GM18526 (cell line): ENCODE measurements around the gene MFAP4.

Source experiments
- POLR2A ChIP-seq: IDR thresholded peaks from 3 replicates; pipeline ENCODE4 v1.6.1; 2011; ENCODE audit not compliant: insufficient read length; ENCODE audit errors: extremely low read depth

Gene MFAP4

GRCh38 chr17:19398301-19399181, 11.6 kb upstream of the MFAP4 start:
- no peak for TF ChIP-seq POLR2A

DNA sequence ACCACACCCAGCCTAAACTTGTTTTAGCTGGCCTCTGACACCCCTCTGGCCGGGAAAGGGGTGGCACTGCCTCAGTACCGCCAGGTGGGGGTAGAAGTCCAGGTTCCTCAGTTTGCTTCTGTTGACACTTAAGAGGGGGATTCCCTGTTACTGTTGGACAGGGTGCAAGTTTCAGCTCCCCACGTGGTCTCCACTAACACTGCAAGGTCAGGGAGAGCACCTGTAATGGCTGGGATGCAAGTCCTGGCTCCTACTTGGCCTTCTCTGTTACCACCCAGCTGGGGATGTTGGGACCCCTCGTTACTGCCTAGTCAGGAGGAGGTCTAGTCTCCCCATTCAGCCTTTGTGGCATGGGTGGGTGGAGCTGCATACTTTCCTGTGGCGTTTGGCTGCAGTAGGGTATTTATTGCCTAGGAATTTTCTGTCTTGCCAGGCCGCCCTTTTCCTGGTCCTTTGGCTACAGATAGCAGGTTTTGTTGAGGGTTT, 10.6 kb upstream of the MFAP4 start:
- TF ChIP-seq POLR2A, result no peak

GRCh38 chr17:19392303-19392702, 5.3 kb upstream of the MFAP4 start:
- no peak for TF ChIP-seq POLR2A

- no peak for TF ChIP-seq POLR2A
Measured at GRCh38 chr17:19391432-19391831, 4.4 kb upstream of the MFAP4 start.

DNA sequence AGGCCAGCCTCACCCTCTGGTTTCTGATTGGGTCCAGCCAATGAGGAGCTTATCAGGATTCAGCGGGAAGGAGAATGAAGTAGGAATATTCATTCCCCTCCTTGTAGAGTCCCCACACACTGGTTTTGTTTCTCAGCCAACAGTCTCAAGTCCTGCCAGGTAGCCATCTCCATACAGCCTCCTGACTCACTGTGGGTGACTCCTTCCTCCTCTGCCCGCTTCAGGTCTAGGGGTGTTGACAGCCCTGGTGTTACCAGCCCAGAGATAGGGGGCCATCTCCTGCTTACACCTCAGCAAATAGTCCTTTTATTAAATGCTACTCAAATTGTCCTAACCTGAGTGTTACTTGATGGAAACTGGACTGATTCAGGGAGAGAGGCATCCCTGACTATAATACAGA, 4.0 kb upstream of the MFAP4 start:
- TF ChIP-seq POLR2A, result no peak

- no peak for TF ChIP-seq POLR2A
Measured at GRCh38 chr17:19388791-19389785, 2.1 kb upstream of the MFAP4 start.

DNA sequence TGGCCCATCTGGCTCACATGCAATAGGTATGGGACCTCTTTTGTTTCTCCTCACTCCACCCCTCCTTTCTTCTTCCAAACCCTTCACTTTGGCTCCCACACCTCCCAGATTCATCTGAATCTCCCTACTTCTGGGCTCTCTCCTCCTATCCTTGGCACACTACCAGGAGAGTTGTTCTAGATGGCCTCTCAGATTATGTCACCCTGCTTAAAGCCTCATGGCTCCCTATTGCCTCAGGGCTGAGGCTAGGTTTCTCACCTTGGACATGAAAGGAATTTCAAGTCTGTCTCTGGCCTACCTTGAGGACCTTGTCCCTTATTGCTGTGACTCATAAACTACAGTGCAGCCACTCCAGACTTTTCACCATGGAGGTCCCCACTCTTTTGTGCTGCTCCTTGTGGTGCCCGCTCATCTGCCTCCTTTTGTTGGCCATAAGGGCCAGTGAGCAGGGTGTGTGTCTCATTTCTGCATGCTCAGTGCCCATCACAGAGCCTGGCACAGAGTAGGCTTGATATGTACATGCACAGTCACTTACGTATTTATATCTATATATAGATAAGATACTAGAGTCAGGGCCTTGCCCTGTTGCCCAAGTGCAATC, 1.0 kb upstream of the MFAP4 start:
- TF ChIP-seq POLR2A, result no peak

DNA sequence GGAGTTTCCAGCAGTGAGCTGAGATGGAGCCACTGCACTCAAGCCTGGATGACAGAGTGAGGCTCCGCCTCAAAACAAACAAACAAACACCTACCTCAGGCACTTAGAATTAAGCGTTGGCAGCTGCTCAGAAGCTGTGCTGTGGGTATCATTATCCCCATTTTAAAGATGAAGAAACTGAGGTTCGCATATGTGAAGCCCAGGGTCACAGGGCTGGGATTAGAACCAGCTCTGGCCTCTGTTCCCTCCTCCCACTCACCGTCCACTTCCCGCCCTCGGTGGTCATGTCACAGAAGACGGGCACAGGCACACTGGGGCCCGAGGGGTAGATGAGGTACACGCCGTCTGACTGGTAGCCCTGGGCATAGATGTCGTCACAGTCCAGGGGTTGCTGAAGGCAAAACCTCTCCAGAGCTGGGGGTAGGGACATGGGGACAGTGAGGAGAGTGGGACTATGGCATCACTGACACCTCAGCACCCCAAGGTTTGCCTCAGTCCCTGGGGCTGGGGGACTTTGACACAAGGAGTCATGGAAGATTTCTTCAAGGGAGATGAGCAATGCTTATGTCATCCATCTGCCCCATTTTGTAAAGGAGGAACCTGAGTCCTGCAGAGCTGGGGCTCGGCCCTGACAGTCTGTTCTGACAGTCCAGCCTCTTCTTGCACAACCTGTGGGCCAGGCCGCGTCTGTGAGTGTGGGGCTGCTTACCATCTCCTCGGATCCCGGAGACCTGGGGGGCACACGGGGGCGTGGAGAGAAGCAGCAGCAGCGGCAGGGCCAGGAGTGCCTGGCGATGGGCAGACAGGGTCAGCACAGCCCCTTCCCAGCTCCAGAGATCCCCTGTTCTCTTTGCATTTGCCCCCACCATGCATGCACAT, 700 bp downstream of the MFAP4 start:
- TF ChIP-seq POLR2A, result no peak

- TF ChIP-seq POLR2A, result no peak
Measured at GRCh38 chr17:19385521-19385983, 1.4 kb downstream of the MFAP4 start.

DNA sequence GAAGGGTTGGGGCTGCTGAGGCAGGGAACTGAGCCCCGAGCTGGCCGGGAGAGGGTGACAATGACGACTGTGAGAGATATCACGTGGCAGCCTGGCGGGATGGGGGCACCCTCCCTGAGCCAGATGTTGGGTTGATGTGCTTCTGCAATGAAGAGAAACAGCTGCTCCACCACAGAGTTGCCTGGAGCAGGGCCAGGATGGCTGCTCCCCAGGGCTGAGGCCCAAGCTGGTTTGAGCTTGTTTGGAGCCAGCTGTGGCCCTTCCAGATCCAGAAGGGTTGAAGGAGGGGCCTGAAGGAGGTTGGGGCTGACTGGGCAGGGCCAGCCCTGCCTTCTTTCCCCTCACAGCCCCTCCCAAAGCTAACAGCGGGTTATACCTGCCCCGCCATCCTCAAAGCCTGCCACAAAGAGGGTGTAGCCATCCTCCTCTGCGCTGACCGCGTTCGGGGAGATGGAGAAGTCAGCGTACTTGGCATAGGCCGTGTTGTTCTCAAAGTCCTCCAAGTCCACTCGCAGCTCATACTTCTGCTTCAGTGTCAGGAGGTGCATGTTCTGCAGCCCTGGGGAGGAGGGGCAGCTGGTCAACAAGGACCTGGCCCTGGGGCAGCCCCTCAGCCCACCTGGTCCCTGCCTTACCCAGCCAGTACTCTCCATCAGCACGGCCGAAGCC, 2.1 kb downstream of the MFAP4 start:
- no peak for TF ChIP-seq POLR2A

DNA sequence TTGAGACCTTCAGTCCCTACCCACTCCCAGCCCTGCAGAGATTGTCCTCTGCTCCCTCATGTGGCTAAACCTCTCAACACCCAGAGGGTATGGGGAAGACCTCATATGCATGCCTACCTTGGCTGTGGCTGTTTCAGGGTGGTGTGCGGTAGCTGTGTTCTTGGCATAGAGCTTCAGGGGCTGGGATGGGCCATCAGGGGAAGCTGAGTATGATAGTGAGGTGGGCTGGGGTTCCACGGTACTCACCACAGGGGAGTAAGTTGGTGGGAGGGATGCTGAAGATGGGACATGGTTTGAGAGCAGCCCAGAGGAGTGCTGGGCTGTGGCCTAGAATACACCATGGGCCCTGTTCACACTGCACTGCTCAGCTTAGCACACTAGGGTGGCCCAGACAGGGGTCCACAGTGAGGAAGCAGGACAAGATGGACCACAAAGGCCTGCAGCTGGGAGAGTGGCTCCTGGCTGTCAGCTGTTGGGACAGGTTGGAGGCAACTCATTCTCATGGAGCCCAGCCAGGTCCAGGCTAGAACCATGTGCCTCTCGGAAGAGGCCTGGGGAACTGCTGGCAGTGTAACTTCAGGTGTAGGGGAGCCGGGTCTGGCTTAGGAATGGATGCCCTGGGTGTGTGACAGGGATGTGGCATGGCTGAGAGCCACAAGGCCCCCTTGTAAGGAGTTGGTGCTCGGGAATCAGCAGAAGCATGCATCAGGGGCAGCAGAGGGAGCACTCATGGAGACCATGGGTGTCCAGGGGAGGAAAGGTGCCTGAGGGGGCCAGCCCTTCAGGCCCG, 3.1 kb downstream of the MFAP4 start:
- no peak for TF ChIP-seq POLR2A

DNA sequence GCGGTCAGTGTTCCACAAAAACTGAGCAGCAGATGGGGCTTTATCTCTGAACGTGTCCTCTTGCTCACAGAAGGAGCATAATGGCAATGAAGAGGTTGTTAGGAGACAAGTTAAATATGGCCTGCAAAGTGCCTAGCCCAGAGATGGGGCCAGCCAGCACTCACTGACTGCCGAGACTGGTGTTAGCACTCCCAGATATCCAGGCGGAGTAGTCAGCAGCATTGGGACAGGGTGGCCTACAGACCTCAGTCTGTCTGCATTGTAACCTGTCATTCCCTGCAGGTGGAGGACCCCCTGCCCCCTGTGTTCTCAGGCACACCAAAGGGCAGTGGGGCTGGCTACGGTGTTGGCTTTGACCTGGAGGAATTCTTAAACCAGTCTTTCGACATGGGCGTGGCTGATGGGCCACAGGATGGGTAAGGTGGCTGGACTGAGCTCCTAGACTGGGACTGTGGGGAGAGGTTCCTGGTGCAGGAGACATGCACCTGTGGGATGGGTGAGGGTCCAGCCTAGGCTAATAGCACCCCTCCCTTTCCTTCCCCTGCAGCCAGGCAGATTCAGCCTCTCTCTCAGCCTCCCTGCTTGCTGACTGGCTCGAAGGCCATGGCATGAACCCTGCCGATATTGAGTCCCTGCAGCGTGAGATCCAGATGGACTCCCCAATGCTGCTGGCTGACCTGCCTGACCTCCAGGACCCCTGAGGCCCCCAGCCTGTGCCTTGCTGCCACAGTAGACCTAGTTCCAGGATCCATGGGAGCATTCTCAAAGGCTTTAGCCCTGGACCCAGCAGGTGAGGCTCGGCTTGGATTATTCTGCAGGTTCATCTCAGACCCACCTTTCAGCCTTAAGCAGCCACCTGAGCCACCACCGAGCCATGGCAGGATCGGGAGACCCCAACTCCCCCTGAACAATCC, 4.2 kb downstream of the MFAP4 start:
- no peak for TF ChIP-seq POLR2A

- no peak for TF ChIP-seq POLR2A
Measured at GRCh38 chr17:19381741-19382444, 5.1 kb downstream of the MFAP4 start.
